ENCODE results near the gene PPP1R15A. TPM values are rescaled to one million over a fixed set of nuclear protein-coding genes. Genes with fewer than 3 reads are reported as not detected.
A peak's percentile ranks its signal among the peaks of the same experiment; 100 is the strongest.
"Not testable (repeated sequence)": the region's sequence is repeated elsewhere in the genome, so short reads cannot be mapped to it uniquely, and the experiment has no call there.

Gene PPP1R15A
- total RNA-seq, 1 donor from 2014 or later, result 42.7 TPM

DNA sequence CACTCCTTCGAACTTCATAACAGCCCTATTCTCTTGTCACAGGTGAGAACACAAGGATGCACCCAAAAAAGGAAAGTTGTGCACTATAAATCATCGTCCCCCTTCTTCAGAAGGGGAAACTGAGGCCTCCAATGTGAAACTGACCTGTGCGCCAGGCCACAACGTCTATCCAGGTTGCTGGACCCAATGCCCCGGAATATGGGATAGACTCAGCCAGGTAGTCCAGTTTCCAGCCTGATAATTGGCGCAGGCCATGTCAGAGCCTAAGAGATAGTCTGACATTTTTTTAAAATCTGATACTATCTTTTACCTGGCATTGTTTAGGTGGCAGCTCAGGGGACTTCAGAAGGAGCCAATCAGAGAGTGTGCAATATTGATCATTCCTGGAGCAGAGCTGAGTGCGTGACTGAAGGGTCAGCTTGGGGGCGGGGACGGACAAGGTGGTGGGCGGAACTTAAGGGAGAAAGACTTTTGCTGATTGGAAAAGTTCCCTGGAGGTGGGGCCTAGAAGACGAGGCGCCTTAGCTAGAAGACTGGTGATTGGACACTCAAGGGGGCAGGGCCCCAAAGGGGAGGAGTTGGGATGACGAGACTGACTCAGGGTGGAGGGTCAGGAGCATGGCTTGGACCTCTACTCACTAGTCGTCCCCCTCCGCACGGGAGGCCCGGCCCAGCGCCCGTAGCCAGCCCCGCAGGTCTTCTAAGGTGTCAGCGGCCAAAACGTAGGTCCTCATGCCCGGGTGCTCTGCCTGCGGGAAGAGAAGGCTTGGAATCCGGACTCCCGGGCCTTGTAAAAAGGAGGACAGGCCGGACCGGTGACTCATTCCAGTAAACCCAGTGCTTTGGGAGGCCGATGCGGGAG lies 12.3 kb upstream of the PPP1R15A start:
- peak; percentile 92 for DNase-seq (ENCODE audit: low spot score)

- DNase-seq (ENCODE audit: low spot score), result no peak
These were observed 10.9 kb upstream of the PPP1R15A start for GRCh38 chr19:48861313-48861712.

GRCh38 chr19:48862827-48863226 lies 9.4 kb upstream of the PPP1R15A start:
- DNase-seq (ENCODE audit: low spot score), result no peak

DNA sequence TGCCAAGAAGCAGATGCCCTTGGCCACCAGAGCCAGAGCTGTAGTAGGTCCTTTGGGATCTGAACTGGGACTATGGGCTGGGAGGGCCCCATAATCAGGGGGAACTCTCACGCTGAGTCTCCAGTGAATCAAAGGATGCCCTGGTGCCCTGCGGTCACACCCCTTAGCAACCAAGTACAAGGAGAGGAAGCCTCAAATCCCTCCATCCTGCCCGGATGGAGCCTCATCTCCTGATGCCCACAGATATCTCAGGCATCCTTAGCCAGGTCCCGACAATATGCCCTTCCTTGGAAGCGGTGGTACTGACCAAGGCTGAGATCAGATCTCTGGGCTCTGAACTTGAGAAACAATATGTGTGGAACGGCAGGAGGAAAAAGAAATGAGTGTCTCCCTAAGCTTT lies 5.5 kb upstream of the PPP1R15A start:
- no peak for DNase-seq (ENCODE audit: low spot score)

- no peak for DNase-seq (ENCODE audit: low spot score)
These were observed 5.0 kb upstream of the PPP1R15A start for GRCh38 chr19:48867123-48867745.

- no peak for DNase-seq (ENCODE audit: low spot score)
These were observed 4.5 kb upstream of the PPP1R15A start for GRCh38 chr19:48867746-48868113.

DNA sequence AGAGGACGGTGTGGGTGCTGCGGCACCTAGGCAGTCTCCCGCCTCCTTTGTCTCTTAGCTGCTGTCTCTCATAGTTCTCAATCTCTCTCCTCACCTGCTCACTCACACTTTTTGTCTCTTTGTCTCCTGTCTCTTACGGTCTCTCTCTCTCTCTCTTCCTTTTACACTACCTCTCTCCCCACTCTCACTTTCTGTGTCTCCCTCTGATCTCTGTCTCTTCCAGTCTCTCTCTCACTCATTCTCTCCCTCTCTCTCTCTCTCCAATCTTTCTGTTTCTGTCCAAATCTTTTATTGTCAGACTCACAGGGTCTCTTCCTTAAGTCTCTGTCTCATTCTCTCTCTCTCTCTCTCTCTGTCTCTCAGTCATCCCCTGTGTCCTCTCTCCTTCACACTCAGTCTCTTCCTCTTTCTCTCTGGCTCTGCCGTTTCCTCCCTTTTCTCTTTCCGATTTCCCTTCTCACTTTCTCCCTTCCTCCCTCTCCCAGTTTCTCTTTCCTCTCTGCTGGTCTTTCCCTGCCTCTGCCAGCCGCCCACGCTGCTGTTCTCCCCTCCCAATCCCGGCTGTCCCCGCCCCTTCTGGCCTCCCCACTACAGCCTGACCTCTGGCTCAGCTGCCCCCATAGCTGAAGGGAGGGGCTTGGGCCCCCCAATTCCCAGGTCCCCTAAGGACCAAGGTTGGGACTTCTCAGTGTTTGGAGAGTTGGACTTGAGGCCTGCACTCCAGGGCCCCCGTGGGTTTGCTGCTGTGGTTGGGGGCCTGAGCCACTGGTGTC lies 3.9 kb upstream of the PPP1R15A start, which contains the start of gene PLEKHA4:
Gene PLEKHA4, minus strand, starts transcription at position 504 of the 773 bp plus-strand sequence. CDS start 997 bp downstream, outside the sequence.
- peak; percentile 44 for DNase-seq (ENCODE audit: low spot score)

DNA sequence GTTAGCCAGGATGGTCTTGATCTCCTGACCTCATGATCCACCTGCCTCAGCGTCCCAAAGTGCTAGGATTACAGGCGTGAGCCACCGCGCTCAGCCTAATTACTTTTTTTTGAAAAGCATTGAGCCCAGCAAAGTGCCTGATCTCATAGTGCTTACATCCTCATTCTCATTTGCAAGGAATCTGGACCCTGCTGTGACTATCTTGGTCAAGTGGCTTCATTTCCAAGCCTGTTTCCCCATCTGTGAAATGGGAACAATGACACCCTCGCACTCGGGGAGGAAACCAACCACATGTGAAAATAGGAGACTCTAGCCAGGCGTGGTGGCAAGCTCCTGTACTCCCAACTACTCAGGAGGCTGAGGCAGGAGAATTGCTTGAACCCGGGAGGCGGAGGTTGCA lies 2.2 kb upstream of the PPP1R15A start:
- no peak for DNase-seq (ENCODE audit: low spot score)

GRCh38 chr19:48871471-48872181 lies 595 bp upstream of the PPP1R15A start:
- not testable (repeated sequence) for DNase-seq (ENCODE audit: low spot score)

DNA sequence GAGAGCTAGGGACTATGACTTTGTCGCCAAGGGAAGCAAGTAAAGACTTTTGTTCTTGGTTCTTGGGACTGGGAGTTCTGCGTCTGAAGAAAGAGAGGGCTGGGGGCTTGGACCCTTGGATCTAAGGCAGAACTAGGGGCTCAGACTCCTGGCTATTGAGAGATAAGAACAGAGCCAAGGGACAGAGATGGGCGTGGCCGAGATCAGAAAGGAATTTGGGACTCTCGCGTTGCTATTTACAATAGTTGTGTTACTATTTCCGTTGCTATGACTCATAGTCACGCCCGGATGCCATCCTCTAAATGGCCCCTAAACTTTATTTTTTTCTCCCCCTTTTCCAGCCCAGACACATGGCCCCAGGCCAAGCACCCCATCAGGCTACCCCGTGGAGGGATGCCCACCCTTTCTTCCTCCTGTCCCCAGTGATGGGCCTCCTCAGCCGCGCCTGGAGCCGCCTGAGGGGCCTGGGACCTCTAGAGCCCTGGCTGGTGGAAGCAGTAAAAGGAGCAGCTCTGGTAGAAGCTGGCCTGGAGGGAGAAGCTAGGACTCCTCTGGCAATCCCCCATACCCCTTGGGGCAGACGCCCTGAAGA lies 759 bp downstream of the PPP1R15A start:
- DNase-seq (ENCODE audit: low spot score), result peak; percentile 92

GRCh38 chr19:48873476-48874302 lies 1.5 kb downstream of the PPP1R15A start:
- DNase-seq (ENCODE audit: low spot score), result no peak

DNA sequence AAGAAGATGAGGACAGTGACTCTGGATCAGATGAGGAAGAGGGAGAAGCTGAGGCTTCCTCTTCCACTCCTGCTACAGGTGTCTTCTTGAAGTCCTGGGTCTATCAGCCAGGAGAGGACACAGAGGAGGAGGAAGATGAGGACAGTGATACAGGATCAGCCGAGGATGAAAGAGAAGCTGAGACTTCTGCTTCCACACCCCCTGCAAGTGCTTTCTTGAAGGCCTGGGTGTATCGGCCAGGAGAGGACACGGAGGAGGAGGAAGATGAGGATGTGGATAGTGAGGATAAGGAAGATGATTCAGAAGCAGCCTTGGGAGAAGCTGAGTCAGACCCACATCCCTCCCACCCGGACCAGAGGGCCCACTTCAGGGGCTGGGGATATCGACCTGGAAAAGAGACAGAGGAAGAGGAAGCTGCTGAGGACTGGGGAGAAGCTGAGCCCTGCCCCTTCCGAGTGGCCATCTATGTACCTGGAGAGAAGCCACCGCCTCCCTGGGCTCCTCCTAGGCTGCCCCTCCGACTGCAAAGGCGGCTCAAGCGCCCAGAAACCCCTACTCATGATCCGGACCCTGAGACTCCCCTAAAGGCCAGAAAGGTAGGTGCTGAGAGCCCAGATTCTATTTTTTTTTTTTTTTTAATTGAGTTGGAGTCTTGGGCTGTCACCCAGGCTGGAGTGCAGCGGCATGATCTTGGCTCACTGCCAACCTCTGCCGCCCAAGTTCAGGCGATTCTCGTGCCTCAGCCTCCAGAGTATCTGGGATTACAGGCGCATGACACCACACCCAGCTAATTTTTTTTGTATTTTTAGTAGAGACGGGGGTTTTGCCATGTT lies 2.3 kb downstream of the PPP1R15A start:
- no peak for DNase-seq (ENCODE audit: low spot score)

GRCh38 chr19:48876043-48876981 lies 4.1 kb downstream of the PPP1R15A start:
- not testable (repeated sequence) for DNase-seq (ENCODE audit: low spot score)

GRCh38 chr19:48877855-48878195 lies 5.6 kb downstream of the PPP1R15A start:
- no peak for DNase-seq (ENCODE audit: low spot score)

DNA sequence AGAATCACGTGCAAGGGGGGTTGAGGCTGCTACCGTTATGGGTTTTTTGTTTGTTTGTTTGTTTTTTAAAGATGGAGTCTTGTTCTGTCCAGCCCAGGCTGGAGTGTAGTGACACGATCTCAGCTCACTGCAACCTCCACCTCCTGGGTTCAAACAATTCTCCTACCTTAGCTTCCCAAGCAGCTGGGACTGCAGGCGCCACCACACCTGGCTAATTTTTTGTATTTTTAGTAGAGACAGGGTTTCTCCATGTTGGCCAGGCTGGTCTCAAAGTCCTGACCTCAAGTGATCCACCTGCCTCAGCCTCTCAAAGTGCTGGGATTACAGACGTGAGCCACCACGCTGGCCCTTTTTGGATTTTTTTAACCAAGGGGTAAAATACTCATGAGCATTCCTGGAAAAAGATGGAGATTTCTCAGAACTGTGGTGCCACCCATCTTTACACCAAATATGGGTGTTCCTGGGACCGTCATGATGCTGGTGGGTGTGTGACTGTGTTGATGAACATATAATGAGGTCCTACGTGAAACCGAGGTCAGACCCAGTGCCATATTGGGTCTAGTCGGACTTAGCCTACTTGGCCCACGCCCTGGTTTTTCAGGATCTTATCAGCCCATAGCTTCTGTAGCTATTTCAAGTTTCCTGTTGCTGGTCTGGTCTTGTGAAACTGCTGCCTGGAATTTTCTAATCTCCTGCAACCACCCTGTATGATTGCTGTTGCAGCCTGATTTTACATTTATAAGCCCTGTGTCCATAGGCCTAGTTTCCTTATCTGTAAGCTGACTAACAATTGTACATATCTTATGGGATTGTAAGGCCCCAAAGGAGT lies 6.2 kb downstream of the PPP1R15A start:
- no peak for DNase-seq (ENCODE audit: low spot score)

GRCh38 chr19:48879025-48879637 lies 6.9 kb downstream of the PPP1R15A start:
- DNase-seq (ENCODE audit: low spot score), result no peak

DNA sequence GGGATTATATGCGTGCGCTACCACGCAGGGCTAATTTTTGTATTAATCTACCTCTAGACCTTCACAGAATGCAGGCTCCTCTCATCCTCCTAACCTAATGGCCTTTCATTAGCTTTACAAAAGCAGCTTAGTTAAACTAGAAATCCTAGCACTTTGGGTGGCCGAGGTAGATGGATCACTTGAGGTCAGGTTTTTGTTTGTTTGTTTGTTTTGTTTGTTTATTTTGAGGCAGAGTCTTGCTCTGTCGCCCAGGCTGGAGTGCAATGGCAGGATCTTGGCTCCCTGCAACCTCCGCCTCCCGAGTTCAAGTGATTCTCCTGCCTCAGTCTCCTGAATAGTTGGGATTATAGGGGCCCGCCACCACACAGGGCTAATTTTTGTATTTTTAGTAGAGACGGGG lies 7.5 kb downstream of the PPP1R15A start:
- not testable (repeated sequence) for DNase-seq (ENCODE audit: low spot score)
